HG03135 (cell line): ENCODE results near the gene CYP2F1.
"Not testable (repeated sequence)": the region's sequence is repeated elsewhere in the genome, so short reads cannot be mapped to it uniquely, and the experiment has no call there.

ENCODE experiments used
- ATAC-seq: cut with Tn5 transposase; IDR thresholded peaks from one replicate; pipeline ENCODE4 v1.9.1; 2021; ENCODE audit warnings: mild to moderate bottlenecking, moderate library complexity; ENCODE audit not compliant: unreplicated experiment

CYP2F1 gene

DNA sequence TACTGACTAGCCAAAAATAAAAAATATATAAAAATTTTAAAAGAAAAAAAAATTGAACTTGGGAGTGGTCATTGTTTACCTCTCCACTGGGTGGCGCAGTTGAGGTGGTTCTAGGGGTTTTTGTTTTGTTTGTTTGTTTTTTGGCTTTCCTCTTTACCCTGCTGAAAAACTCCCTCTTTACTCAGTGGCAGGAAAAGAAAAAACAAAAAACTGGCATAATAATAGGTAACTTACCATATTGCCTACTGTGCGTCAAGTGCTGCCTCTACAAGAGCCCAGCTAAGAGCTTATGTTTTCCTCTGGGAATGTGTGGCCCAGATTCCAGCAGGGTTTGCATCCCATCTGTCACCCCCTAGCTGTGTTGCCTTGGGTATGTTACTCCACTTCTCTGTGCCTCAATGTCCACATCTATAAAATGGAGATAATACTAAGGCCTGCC lies 12.6 kb downstream of the CYP2F1 start:
- ATAC-seq, result not testable (repeated sequence)

DNA sequence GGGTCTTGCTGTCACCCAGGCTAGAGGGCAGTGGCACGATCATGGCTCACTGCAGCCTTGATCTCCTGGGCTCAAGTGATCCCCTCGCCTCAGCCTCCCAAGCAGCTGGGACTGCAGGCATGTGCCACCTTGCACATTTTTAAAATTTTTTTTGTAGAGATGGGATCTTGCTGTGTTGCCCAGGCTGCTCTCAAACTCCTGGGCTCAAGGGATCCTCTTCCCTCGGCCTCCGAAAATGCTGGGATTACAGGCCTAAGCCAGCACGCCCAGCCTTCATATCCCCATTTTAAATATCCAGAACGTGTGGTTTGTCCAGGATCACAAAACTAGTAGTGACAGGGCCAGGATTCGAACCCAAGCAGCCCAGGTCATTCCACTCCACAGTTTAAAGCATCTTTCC lies 13.1 kb downstream of the CYP2F1 start:
- not testable (repeated sequence) for ATAC-seq

- ATAC-seq, result not testable (repeated sequence)
Observed at GRCh38 chr19:41127801-41128300, 13.6 kb downstream of the CYP2F1 start.

- no peak for ATAC-seq
Observed at GRCh38 chr19:41128692-41129091, 14.5 kb downstream of the CYP2F1 start.

DNA sequence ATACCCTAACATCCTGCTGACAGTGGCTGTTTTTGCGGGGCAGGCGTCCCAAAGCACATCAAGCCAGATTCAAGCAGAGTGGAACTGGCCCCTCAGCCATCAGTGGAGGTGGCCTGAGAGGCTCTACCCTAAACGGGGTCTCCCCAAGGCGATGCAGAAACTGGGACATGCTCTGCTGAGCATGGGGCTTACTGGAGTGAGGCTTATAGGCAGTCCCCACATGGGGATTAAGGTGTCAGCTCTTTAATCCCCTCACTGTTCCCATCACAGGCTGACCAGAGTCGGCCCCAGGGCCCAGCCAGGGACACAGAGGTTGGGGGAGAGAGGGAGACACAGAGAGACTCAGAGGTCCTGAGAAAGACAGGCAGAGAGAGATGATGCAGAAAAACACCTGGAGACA lies 17.0 kb downstream of the CYP2F1 start:
- no peak for ATAC-seq

DNA sequence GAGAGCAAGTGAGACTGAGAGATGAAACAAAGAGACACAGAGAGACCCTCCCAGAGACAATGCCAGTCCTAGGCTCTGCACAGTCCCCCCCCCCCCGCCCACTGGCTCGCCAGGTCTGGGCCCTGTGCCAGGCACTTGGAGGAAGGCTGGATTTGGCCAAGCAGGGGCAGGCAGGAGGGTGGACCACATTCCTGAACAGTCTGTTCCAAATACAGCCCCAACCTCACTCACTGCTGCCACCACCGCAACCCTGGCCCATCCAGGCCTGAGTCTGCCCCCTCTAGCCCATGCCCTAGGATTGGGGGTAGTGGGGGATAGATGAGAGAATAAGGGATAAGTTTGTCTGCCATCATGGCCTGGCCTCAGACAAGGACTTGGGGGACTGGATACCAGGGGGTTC lies 19.0 kb downstream of the CYP2F1 start:
- no peak for ATAC-seq

DNA sequence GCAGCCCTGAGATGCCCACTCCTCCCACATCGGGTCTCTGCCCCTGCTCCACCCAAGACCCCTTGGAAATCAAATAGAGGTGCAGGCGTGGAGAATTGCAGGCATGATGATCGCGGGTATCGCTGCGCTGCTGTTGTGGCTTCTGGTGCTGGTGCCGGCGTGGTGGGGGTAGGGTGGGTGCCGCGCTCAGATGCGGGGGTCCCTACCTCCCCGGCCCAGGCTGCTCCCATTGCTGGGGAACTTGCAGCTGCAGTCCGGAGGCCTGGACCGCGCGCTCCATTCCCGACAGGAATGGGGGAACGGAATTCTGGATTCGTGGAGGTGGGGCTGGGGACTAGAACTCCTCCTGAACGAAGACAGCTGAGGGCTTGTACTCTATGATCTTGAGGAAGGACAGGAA lies 20.4 kb downstream of the CYP2F1 start:
- ATAC-seq, result no peak

DNA sequence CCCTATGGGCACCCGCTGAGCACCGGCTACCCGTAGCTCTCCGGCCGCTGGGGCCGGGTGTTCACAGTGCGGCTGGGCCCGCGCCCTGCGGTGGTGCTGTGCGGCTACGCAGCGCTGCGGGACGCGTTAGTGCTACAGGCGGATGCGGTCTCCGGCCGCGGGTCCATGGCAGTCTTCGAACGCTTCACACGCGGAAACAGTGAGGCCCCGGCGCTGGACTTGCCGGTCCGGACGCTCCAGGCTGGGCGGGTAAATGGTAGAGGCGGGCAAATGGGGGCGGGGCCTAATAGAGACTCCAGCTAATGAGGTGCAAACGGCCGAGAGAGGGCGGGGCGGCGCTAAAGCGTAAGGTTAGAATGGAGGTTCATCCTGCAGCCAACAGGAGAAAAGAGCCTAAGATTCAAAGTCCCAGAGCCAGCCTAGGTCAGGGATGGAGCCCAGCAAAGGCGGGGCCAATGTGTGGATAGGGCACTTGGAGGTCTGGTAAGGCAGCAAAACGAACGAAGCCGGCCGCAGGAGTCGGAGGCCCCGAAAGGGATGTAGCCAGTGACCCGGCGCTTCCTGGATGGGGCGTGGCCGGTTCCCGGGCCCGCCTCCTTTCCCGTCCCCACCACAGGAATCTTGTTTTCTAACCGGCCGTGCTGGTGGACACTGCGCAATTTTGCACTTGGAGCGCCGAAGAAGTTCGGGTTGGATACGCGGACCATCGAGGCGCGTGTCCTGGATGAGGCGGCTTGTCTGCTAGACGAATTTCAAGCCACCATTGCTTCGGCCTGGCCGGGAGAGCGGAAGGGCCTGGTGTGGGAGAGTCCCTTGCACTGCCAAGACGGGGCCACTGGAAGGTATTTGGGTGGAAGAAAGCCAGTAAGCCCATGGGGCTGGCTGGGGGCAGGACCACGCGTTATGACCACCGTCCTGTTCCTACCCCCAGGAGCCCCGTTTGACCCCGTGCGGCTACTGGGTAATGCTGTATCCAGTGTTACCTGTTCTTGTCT lies 21.5 kb downstream of the CYP2F1 start:
- not testable (repeated sequence) for ATAC-seq

- no peak for ATAC-seq
Observed at GRCh38 chr19:41136636-41137455, 22.6 kb downstream of the CYP2F1 start.

DNA sequence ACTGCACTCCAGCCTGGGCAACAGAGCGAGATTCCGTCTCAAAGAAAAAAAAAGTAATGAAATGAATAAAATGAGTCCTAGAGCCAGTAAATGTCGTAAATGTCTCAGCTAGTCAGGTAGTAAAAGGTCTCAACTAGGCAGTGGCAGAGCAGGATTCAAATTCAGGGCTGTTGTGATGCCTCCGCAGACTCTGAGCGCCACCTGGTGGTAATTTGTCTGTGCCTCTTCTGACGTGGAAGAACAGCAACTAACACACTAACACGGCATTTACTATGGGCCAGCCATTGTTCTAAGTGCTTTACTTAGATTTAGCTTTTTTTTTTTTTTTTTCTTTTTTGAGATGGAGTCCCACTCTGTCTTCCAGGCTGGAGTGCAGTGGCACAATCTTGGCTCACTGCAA lies 30.2 kb downstream of the CYP2F1 start:
- no peak for ATAC-seq

- ATAC-seq, result no peak
Observed at GRCh38 chr19:41149831-41150230, 35.6 kb downstream of the CYP2F1 start.

GRCh38 chr19:41150986-41151385 lies 36.8 kb downstream of the CYP2F1 start:
- ATAC-seq, result not testable (repeated sequence)

- no peak for ATAC-seq
Observed at GRCh38 chr19:41154060-41154459, 39.8 kb downstream of the CYP2F1 start.

GRCh38 chr19:41156207-41156606 lies 42.0 kb downstream of the CYP2F1 start:
- no peak for ATAC-seq

DNA sequence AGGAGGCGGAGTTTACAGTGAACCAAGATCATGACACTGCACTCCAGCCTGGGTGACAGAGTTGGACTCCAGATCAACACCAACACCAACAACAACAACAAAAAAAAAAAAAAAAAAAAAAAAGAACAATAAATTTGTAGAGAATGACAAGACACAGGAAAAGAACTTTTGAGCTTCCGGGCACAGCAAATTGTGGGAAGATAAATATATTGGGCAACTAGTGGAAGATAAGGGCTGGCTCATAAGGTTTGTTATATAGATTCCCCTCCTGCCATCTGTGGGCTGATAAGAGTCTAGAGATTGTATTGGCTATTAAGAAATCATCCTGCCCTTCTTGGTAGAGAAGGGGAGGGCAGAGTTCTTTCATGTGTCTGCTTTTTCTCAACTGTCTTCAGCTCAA lies 45.6 kb downstream of the CYP2F1 start:
- no peak for ATAC-seq

DNA sequence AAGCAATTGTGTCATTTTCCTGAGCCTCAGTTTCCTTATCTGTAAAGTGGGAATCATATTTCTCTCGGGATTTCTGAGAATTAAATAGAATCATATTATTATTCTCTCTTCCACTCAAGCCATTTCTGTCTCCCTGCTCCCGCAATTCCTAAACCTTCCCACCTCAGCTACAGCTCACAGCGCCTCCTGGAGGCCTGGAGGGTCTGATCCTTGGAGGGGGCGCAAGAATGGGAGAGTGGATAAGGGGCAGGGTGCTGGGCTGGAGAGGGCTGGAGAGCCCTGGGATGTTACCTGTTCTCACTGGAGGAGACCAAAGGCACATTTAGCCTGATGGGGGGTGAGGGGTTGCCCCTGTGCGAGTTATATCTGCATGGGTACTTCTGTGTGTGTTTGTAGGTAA lies 47.7 kb downstream of the CYP2F1 start:
- ATAC-seq, result no peak

- no peak for ATAC-seq
Observed at GRCh38 chr19:41166944-41167804, 52.9 kb downstream of the CYP2F1 start.

DNA sequence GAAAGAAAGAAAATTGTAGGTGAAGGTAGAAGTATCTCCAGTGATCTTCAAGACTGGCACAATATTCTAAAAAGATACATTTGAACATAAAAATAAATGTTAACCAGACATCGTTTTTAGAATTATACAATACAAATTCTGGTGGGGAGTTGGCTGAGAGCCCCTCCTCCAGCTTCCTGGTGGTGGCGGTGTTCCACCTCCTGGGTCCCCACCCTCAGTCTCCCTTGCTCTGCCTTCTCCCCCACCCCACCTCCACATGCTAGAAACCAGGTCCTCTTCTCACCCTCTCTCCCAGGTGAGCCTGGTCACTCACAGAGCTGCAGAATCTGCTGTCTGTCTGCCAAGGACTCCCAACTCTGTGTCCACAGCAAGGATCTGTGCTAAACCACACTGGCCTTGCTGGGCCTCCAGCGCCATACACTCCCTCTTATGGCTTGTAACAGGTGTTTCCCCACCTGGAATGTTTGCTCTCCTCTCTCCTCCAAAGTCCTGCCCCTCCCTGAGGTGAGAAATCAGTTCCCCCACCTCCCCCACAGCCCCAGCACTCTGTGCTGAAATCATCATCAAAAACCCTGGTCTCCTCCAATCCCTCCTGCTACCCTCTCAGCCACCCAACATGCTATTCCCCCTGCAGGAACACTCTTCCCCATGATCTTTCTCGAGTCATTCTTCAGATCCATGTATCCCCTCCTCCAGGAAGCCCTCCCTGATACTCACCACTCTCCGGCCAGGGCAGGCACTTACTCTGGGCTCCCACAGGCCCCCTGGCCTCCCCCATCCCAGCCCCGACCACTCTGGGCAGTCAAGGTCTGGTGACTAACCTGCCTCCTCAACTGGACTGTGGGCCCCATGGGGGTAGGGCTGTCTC lies 58.3 kb downstream of the CYP2F1 start:
- ATAC-seq, result no peak

DNA sequence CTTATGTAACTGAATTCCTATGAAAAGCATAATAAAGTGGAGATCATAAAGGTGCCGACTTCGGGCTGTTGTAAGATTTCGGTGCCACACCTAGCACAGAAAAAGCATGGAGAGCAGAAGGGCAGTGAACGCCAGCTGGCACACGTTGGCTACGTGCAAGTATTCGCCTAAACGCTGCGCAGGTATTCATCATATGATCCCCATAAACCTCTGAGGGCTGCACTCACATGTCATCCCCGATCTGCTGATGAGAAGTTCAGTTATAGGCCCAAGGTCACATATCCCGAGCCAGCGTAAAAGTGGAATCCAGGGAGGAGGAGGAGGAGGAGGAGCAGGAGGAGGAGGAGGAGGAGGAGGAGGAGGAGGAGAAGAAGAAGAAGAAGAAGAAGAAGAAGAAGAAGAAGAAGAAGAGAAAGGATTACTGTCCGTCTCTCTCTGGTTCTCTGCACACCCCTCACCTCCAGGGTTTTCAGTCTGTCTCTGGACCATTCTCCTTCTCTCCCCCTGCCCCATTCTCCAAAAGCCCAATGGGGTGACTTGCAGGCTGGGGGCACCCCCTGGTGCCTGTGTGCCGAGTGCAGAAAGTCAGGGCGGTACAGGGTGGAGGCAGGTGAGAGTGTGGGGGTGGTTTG lies 60.2 kb downstream of the CYP2F1 start:
- ATAC-seq, result no peak
